HepG2 (cell line): ENCODE data around the gene MYO5B.

Experiments used
- MAFK ChIP-seq, 2 experiments: IDR thresholded peaks in 1 of 2; conservative IDR thresholded peaks in 1 of 2; 2 replicates each; pipeline ENCODE4 v1.6.1; 2011; ENCODE audit warnings: improper control_type of control experiment in 2 of 2, low read length in 2 of 2
- NFE2L1 ChIP-seq: sonication (generic); formaldehyde crosslinking; IDR thresholded peaks from 2 replicates; pipeline ENCODE4 v1.4.0; 2020; ENCODE audit warnings: missing genetic modification reagents, mild to moderate bottlenecking, borderline replicate concordance

GRCh38 chr18:49931760-49932159, 263.2 kb downstream of the MYO5B start:
- TF ChIP-seq NFE2L1 (no peak), MAFK (conservative IDR thresholded peaks at IDR 0.05 in 1 of 2, IDR thresholded peaks at IDR 0.05 in 1 of 2; ENCODE audit: low read length in 2 of 2) (no peak)
